SK-N-SH (cell line): ENCODE results near the gene CPT1B. TPM values are rescaled to one million over a fixed set of nuclear protein-coding genes. Genes with fewer than 3 reads are reported as not detected.
"Not testable (repeated sequence)": the region's sequence is repeated elsewhere in the genome, so short reads cannot be mapped to it uniquely, and the experiment has no call there.

Experiments
- CTCF ChIA-PET: fragments of 300-600, 350-600 bp; formaldehyde crosslinking; extraction: SDS; loops from one replicate; lab custom pipeline; 2021; lab: Yijun Ruan, JAX
- POLR2A ChIA-PET: fragments of 350-600 bp; sonication (Branson Sonifier 250); formaldehyde crosslinking; extraction: SDS; loops from one replicate; lab custom pipeline; 2020; ENCODE audit warnings: antibody characterized with exemption, inconsistent platforms; lab: Yijun Ruan, JAX
- DNase-seq: peaks from one replicate; pipeline ENCODE4 v3.0.0; 2012
- H2AFZ ChIP-seq: fragments of 200-600 bp; sonication (generic); 2 replicates; pipeline ENCODE4 v1.8.1; 2016; ENCODE audit warnings: antibody characterized with exemption, mild to moderate bottlenecking, low read depth
- H3F3A ChIP-seq: fragments of 200-600 bp; sonication (generic); replicated peaks from 2 replicates; pipeline ENCODE3; 2016; ENCODE audit warnings: antibody characterized with exemption, mild to moderate bottlenecking; ENCODE audit not compliant: insufficient read depth
- H3K27ac ChIP-seq, 2 experiments: fragments of 200-500 bp in 1 of 2; fragments of 200-600 bp in 1 of 2; sonication (Bioruptor generic) in 1 of 2; sonication (generic), shearing (Covaris generic) in 1 of 2; 2 replicates each; pipeline versions ENCODE4 v1.5.1 to v1.6.1; 2014 to 2016; ENCODE audit warnings: low read depth in 2 of 2, inconsistent platforms in 1 of 2, low read length in 1 of 2, mild to moderate bottlenecking in 1 of 2, mixed read lengths in 1 of 2
- H3K27me3 ChIP-seq: fragments of 200-600 bp; sonication (generic), shearing (Covaris generic); 2 replicates; pipeline ENCODE4 v1.6.1; 2016; ENCODE audit warnings: mixed run types; ENCODE audit not compliant: insufficient read depth
- H3K36me3 ChIP-seq, 2 experiments: fragments of 200-500 bp in 1 of 2; fragments of 200-600 bp in 1 of 2; sonication (Bioruptor generic) in 1 of 2; sonication (generic) in 1 of 2; replicated peaks in 1 of 2; 2 replicates each; pipeline versions ENCODE3 to v1.5.1; 2014 to 2016; ENCODE audit warnings: low read length in 1 of 2, mild to moderate bottlenecking in 1 of 2; ENCODE audit not compliant: insufficient read depth in 2 of 2, control insufficient read depth in 1 of 2
- H3K4me1 ChIP-seq, 2 experiments: fragments of 200-500 bp in 1 of 2; fragments of 200-600 bp in 1 of 2; sonication (Bioruptor generic) in 1 of 2; sonication (generic), shearing (Covaris generic) in 1 of 2; 2 replicates each; pipeline versions ENCODE4 v1.5.1 to v1.6.1; 2014 to 2016; ENCODE audit warnings: low read depth in 1 of 2, low read length in 1 of 2, mixed run types in 1 of 2; ENCODE audit not compliant: insufficient read depth in 2 of 2, control insufficient read depth in 1 of 2
- H3K4me2 ChIP-seq: fragments of 200-600 bp; sonication (generic), shearing (Covaris generic); 2 replicates; pipeline ENCODE4 v1.6.1; 2017; ENCODE audit warnings: mixed run types
- H3K4me3 ChIP-seq, 2 experiments: fragments of 200-500 bp in 1 of 2; fragments of 200-600 bp in 1 of 2; sonication (Bioruptor generic) in 1 of 2; sonication (generic), shearing (Covaris generic) in 1 of 2; 2 replicates each; pipeline versions ENCODE4 v1.5.1 to v1.8.1; 2014 to 2016; ENCODE audit warnings: low read depth in 2 of 2, inconsistent platforms in 1 of 2, low read length in 1 of 2, mild to moderate bottlenecking in 1 of 2, mixed read lengths in 1 of 2, moderate library complexity in 1 of 2
- H3K79me2 ChIP-seq: fragments of 200-600 bp; sonication (generic); 2 replicates; pipeline ENCODE4 v1.8.1; 2017; ENCODE audit warnings: mild to moderate bottlenecking; ENCODE audit not compliant: insufficient read depth
- H3K9ac ChIP-seq: fragments of 200-600 bp; sonication (generic); 2 replicates; pipeline ENCODE4 v1.6.1; 2017; ENCODE audit warnings: mixed run types
- H3K9me2 ChIP-seq: fragments of 200-600 bp; sonication (generic); 2 replicates; pipeline ENCODE4 v1.6.1; 2017; ENCODE audit warnings: mixed run types
- H3K9me3 ChIP-seq: fragments of 200-600 bp; sonication (generic); 2 replicates; pipeline ENCODE4 v1.6.1; 2017; ENCODE audit warnings: mixed run types, mild to moderate bottlenecking, moderate library complexity
- H4K20me1 ChIP-seq: fragments of 200-600 bp; sonication (generic); 2 replicates; pipeline ENCODE4 v1.6.1; 2017; ENCODE audit warnings: mild to moderate bottlenecking, mixed run types; ENCODE audit not compliant: insufficient read depth
- CTCF ChIP-seq: fragments of 200-600 bp; sonication (generic); IDR thresholded peaks from 2 replicates; pipeline ENCODE4 v1.6.1; 2017; ENCODE audit warnings: antibody characterized with exemption, mild to moderate bottlenecking, moderate library complexity
- EZH2phosphoT487 ChIP-seq: fragments of 200-600 bp; sonication (generic); IDR thresholded peaks from 2 replicates; pipeline ENCODE4 v1.6.1; 2017; ENCODE audit warnings: low read depth, mixed run types, mild to moderate bottlenecking, antibody characterized with exemption, moderate library complexity, borderline replicate concordance
- FOSL2 ChIP-seq: IDR thresholded peaks from 2 replicates; pipeline ENCODE4 v1.4.0; 2012; ENCODE audit warnings: low read depth, mild to moderate bottlenecking, moderate library complexity, borderline replicate concordance
- GABPA ChIP-seq: IDR thresholded peaks from 2 replicates; pipeline ENCODE4 v1.4.0; 2012; ENCODE audit warnings: low read depth, mild to moderate bottlenecking
- MXI1 ChIP-seq: IDR thresholded peaks from 2 replicates; pipeline ENCODE4 v1.6.1; 2012; ENCODE audit warnings: mild to moderate bottlenecking, low read depth, low read length, improper control_type of control experiment
- RCOR1 ChIP-seq: fragments of 150-350 bp; IDR thresholded peaks from 2 replicates; pipeline ENCODE4 v1.6.1; 2017; ENCODE audit warnings: antibody characterized with exemption, low read length
- RFX5 ChIP-seq: IDR thresholded peaks from 2 replicates; pipeline ENCODE4 v1.6.1; 2012; ENCODE audit warnings: mild to moderate bottlenecking, improper control_type of control experiment, low read length
- RXRA ChIP-seq: IDR thresholded peaks from 2 replicates; pipeline ENCODE4 v1.4.0; 2012; ENCODE audit warnings: low read depth, mild to moderate bottlenecking, borderline replicate concordance
- SMC3 ChIP-seq: IDR thresholded peaks from 2 replicates; pipeline ENCODE4 v1.6.1; 2012; ENCODE audit warnings: low read depth, low read length, improper control_type of control experiment
- USF1 ChIP-seq: IDR thresholded peaks from 2 replicates; pipeline ENCODE4 v1.4.0; 2012; ENCODE audit warnings: low read depth, borderline replicate concordance
- YY1 ChIP-seq: IDR thresholded peaks from 2 replicates; pipeline ENCODE4 v1.4.0; 2012; ENCODE audit warnings: low read depth, mild to moderate bottlenecking
- WGBS: methylation state at CpG from one replicate; pipeline ENCODE4 v1.1.6; 2017; ENCODE audit warnings: low lambda C conversion rate; 5-methylcytosine and 5-hydroxymethylcytosine counted together
- polyA plus RNA-seq, 3 experiments: library from polyadenylated mRNA; depleted of rRNA; stranded (reverse); fragments of >200 nt; gene quantifications; 2 replicates each; pipeline ENCODE4 v1.2.3, GENCODE V29; 2012
- TF ChIP-seq, protein P1 (sequence below): fragments of 150-350 bp; IDR thresholded peaks from 2 replicates; pipeline ENCODE4 v1.6.1; 2016; ENCODE audit warnings: mild to moderate bottlenecking, low read depth, low read length
- TF ChIP-seq, protein P2 (sequence below): IDR thresholded peaks from 2 replicates; pipeline ENCODE4; 2012

The CPT1B gene
- polyA plus RNA-seq, 1 of the 3 experiments (the other 2 are of a cell fraction) = 33.2 TPM

DNA sequence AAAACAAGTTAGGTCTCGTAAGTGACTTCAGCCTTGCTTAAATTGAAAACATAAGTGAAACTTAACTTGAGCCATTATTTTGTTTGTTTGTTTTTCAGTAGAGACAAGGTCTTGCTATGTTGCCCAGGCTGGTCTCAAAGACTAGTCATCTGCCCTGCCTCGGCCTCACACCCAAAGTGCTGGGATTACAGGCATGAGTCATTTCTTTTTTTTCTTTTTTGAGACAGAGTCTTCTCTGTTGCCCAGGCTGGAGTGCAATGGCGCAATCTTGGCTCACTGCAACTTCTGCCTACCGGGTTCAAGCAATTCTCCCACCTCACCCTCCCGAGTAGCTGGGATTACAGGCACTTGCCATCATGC is 36.6 kb downstream of the CPT1B start:
- H3K4me1 ChIP-seq, H3K4me3 ChIP-seq, H3K27ac ChIP-seq, H3K9ac ChIP-seq, H3K9me2 ChIP-seq, H3K79me2 ChIP-seq, H4K20me1 ChIP-seq, H3K4me2 ChIP-seq, H3F3A ChIP-seq, DNase-seq, H3K9me3 ChIP-seq, H3K27me3 ChIP-seq, H3K36me3 ChIP-seq, POLR2A ChIA-PET, H2AFZ ChIP-seq: not testable (repeated sequence)
- WGBS = 69% methylated on average over 5 of the region's 5 CpGs
- CTCF ChIA-PET = interaction anchor here (3.1 kb wide), 1 partner anchor 21 kb away, joined by 19 read pairs; the partner anchor contains the start of gene SYCE3
- TF ChIP-seq FOSL2 = peak; percentile 29; the same call in 1 of the 2 replicates

- ChIA-PET POLR2A (no interaction called here), CTCF (interaction anchor here (1.2 to 3.1 kb wide), 3 partner anchors 9 to 23 kb away, joined by 3 to 19 read pairs (median 14); partner anchors contain the start of genes SCO2 and SYCE3)
- H3K9me3 ChIP-seq = no peaks in the 10 kb centered on the region
- H3F3A ChIP-seq = peaks cover 7% of the 10 kb centered on the region
- H3K36me3 ChIP-seq = no peaks in the 10 kb centered on the region
- H3K9me2 ChIP-seq = no peaks in the 10 kb centered on the region
- no peak overlapping the region; the same call in 1 of the 2 replicates for H2AFZ ChIP-seq
- peaks cover 1 to 6% of the 10 kb centered on the region in 2 experiments; a peak in 2 of 4 replicates for H3K4me1 ChIP-seq
- 87% methylated on average over 10 of the region's 10 CpGs for WGBS
- DNase-seq = no peak
- no peak overlapping the region for H3K9ac ChIP-seq
- H3K4me2 ChIP-seq = no peak overlapping the region
- no peaks in the 10 kb centered on the region for H3K27me3 ChIP-seq
- no peaks in the 10 kb centered on the region for H3K79me2 ChIP-seq
- no peak overlapping the region for H3K4me3 ChIP-seq
- H4K20me1 ChIP-seq = no peaks in the 10 kb centered on the region
- no peak for TF ChIP-seq EZH2phosphoT487
- TF ChIP-seq, all 33 proteins: peak for 0
- no peak overlapping the region for H3K27ac ChIP-seq
These were observed 37.8 kb downstream of the CPT1B start for GRCh38 chr22:50540381-50540780.

DNA sequence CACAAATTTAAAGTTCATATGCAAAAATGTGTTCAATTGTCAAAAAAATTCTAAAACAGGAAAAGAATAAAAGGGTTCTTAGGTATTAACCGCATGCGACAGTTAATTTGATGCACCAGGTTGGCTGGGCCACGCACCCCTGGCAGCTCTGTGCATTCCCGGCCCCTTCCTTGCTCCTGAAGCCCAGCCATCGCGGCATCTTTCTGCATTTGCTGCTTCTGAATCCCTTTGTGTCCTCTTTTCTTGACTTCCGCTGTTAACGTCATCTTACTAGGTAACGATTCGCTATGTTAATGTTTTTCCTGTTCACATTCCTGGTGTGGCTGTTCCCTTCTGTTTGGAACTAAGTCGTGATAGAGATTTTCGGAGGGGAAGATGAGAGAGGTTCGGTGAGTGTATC is 40.5 kb downstream of the CPT1B start:
- POLR2A ChIA-PET = no interaction called here
- no peaks in the 10 kb centered on the region for H4K20me1 ChIP-seq
- H3K36me3 ChIP-seq = no peaks in the 10 kb centered on the region
- peaks cover 7% of the 10 kb centered on the region for H3F3A ChIP-seq
- no peaks in the 10 kb centered on the region for H3K27me3 ChIP-seq
- no peaks in the 10 kb centered on the region for H3K79me2 ChIP-seq
- H3K9me2 ChIP-seq = no peaks in the 10 kb centered on the region
- H3K9me3 ChIP-seq = no peaks in the 10 kb centered on the region
- H3K4me1 ChIP-seq = peaks cover 0 to 6% of the 10 kb centered on the region in 2 experiments; a peak in 1 of 4 replicates
- H3K4me3 ChIP-seq = no peak overlapping the region
- no peak for TF ChIP-seq RFX5
- TF ChIP-seq MXI1 = no peak
- no peak for TF ChIP-seq SMC3
- TF ChIP-seq RXRA = no peak
- TF ChIP-seq, protein P1, sequence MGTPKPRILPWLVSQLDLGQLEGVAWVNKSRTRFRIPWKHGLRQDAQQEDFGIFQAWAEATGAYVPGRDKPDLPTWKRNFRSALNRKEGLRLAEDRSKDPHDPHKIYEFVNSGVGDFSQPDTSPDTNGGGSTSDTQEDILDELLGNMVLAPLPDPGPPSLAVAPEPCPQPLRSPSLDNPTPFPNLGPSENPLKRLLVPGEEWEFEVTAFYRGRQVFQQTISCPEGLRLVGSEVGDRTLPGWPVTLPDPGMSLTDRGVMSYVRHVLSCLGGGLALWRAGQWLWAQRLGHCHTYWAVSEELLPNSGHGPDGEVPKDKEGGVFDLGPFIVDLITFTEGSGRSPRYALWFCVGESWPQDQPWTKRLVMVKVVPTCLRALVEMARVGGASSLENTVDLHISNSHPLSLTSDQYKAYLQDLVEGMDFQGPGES = no peak
- TF ChIP-seq GABPA = no peak
- no peak for TF ChIP-seq FOSL2
- TF ChIP-seq CTCF = no peak
- no peak for TF ChIP-seq YY1
- TF ChIP-seq, protein P2, sequence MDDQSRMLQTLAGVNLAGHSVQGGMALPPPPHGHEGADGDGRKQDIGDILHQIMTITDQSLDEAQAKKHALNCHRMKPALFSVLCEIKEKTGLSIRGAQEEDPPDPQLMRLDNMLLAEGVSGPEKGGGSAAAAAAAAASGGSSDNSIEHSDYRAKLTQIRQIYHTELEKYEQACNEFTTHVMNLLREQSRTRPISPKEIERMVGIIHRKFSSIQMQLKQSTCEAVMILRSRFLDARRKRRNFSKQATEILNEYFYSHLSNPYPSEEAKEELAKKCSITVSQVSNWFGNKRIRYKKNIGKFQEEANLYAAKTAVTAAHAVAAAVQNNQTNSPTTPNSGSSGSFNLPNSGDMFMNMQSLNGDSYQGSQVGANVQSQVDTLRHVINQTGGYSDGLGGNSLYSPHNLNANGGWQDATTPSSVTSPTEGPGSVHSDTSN = no peak
- TF ChIP-seq RCOR1 = no peak
- TF ChIP-seq USF1 = no peak
- peak; percentile 13 for DNase-seq
- H3K9ac ChIP-seq = no peak overlapping the region
- 97% methylated on average over 13 of the region's 13 CpGs for WGBS
- H2AFZ ChIP-seq = no peak overlapping the region
- CTCF ChIA-PET = interaction anchor here (0.9 to 1.4 kb wide), 3 partner anchors 9 to 39 kb away, joined by 3 to 7 read pairs (median 3); partner anchors contain the start of gene SYCE3
- no peak overlapping the region for H3K4me2 ChIP-seq
- H3K27ac ChIP-seq = no peak overlapping the region
